Testis (tissue), 3 donors: ENCODE measurements around the gene CDON. TPM values are rescaled to one million over a fixed set of nuclear protein-coding genes. Genes with fewer than 3 reads are reported as not detected.
"Not testable (repeated sequence)": the region's sequence is repeated elsewhere in the genome, so short reads cannot be mapped to it uniquely, and the experiment has no call there.

Source experiments
- DNase-seq: peaks from one replicate; pipeline ENCODE4 v3.0.0-alpha.2; 2019
- H3K27ac ChIP-seq, 2 donors: fragments of 200-600 bp; sonication (generic); one replicate each; pipeline ENCODE4 v1.5.1; 2019
- H3K27me3 ChIP-seq: fragments of 200-600 bp; sonication (generic); one replicate; pipeline ENCODE4 v1.5.1; 2019
- H3K36me3 ChIP-seq: fragments of 200-600 bp; sonication (generic); one replicate; pipeline ENCODE4 v1.5.1; 2017; ENCODE audit warnings: low read depth; ENCODE audit errors: missing control alignments
- H3K4me1 ChIP-seq: fragments of 200-600 bp; sonication (generic); one replicate; pipeline ENCODE4 v1.5.1; 2019
- H3K4me3 ChIP-seq, 2 donors: fragments of 200-600 bp; sonication (generic); one replicate each; pipeline ENCODE4 v1.5.1; 2017 to 2019
- H3K9me3 ChIP-seq: fragments of 200-600 bp; sonication (generic); one replicate; pipeline ENCODE4 v1.5.1; 2017
- CTCF ChIP-seq, 3 experiments: fragments of 450-650 bp in 2 of 3; fragments of 200-600 bp in 1 of 3; sonication (generic) in 1 of 3; IDR thresholded peaks; one replicate each; pipeline ENCODE4 v1.5.1; 2016 to 2019; ENCODE audit warnings: antibody characterized with exemption in 3 of 3, mild to moderate bottlenecking in 2 of 3, moderate library complexity in 1 of 3
- POLR2A ChIP-seq: fragments of 450-650 bp; IDR thresholded peaks from one replicate; pipeline ENCODE4 v1.6.1; 2017; ENCODE audit warnings: antibody characterized with exemption, mild to moderate bottlenecking, moderate library complexity
- WGBS, 2 donors: methylation state at CpG; one replicate each; pipeline ENCODE4 v1.1.5; 2018; 5-methylcytosine and 5-hydroxymethylcytosine counted together
- intact Hi-C: fragments of 100-400 bp; cut with DNase I; formaldehyde crosslinking; loops from one replicate; pipeline ENCODE4 v1.15.1; 2023; ENCODE audit warnings: low total_unique reads
- polyA plus RNA-seq: library from polyadenylated mRNA; stranded (reverse); fragments of 350-450 nt; fragmentation: Illumina TruSeq; extraction: RNeasy Lipid Tissue Mini Kit (QIAGEN cat#74804); gene quantifications from one replicate; pipeline ENCODE4 v1.2.3, GENCODE V29; 2014; ENCODE audit warnings: low read depth, low replicate concordance; ENCODE audit not compliant: insufficient read depth
- total RNA-seq, 2 donors: library from RNA; depleted of rRNA; stranded (reverse); fragments of >200 nt; gene quantifications; one replicate each; pipeline ENCODE4 v1.2.3, GENCODE V29; 2016

The CDON gene
- total and polyA plus RNA-seq, 3 donors from 2014 or later = 20.6 to 27.7 (median 23.9) TPM

- no peak for TF ChIP-seq CTCF (IDR thresholded peaks at IDR 0.05)
- no peak for TF ChIP-seq POLR2A
- Histone ChIP-seq H3K36me3 (no peaks in the 10 kb centered on the region), H3K27me3 (no peaks in the 10 kb centered on the region), H3K9me3 (no peaks in the 10 kb centered on the region), H3K27ac (no peak overlapping the region), H3K4me3 (no peak overlapping the region), H3K4me1 (no peaks in the 10 kb centered on the region)
- intact Hi-C loops = loop anchor here (5.0 kb wide), 1 partner anchor 271 kb away; no protein-coding TSS in a partner anchor
- WGBS, 2 donors = 82% methylated on average over 9 of the region's 9 CpGs
- DNase-seq = no peak
Observed at GRCh38 chr11:125921042-125921441, 141.6 kb downstream of the CDON start.

GRCh38 chr11:125918140-125918840 is 144.4 kb downstream of the CDON start:
- H3K36me3 ChIP-seq = no peaks in the 10 kb centered on the region
- DNase-seq = no peak
- H3K27ac ChIP-seq = no peak overlapping the region
- intact Hi-C loops = no loop called here
- no peaks in the 10 kb centered on the region for H3K9me3 ChIP-seq
- 85 to 89% methylated on average over 13 of the region's 13 CpGs for WGBS, 2 donors
- H3K27me3 ChIP-seq = no peaks in the 10 kb centered on the region
- no peak for TF ChIP-seq POLR2A
- no peak for TF ChIP-seq CTCF (IDR thresholded peaks at IDR 0.05)
- H3K4me3 ChIP-seq = no peak overlapping the region
- no peaks in the 10 kb centered on the region for H3K4me1 ChIP-seq

GRCh38 chr11:125916683-125917347 is 145.9 kb downstream of the CDON start:
- DNase-seq = no peak
- WGBS, 2 donors = 86 to 92% methylated on average over 12 of the region's 12 CpGs
- H3K27me3 ChIP-seq = no peaks in the 10 kb centered on the region
- no peak for TF ChIP-seq POLR2A
- no peak for TF ChIP-seq CTCF (IDR thresholded peaks at IDR 0.05)
- no peak overlapping the region for H3K27ac ChIP-seq
- H3K4me1 ChIP-seq = no peaks in the 10 kb centered on the region
- H3K36me3 ChIP-seq = no peaks in the 10 kb centered on the region
- no peaks in the 10 kb centered on the region for H3K9me3 ChIP-seq
- no peak overlapping the region for H3K4me3 ChIP-seq
- intact Hi-C loops = no loop called here

GRCh38 chr11:125914601-125915000 is 148.1 kb downstream of the CDON start:
- intact Hi-C loops, H3K27ac ChIP-seq, H3K4me3 ChIP-seq, DNase-seq, H3K27me3 ChIP-seq, H3K9me3 ChIP-seq, H3K4me1 ChIP-seq, H3K36me3 ChIP-seq: not testable (repeated sequence)
- 74 to 86% methylated on average over 3 of the region's 3 CpGs for WGBS, 2 donors

GRCh38 chr11:125910226-125910849 is 152.3 kb downstream of the CDON start:
- H3K4me3 ChIP-seq = no peak overlapping the region
- DNase-seq = no peak
- no peaks in the 10 kb centered on the region for H3K27me3 ChIP-seq
- H3K27ac ChIP-seq = no peak overlapping the region
- WGBS, 2 donors = 87 to 88% methylated on average over 8 of the region's 8 CpGs
- no peak for TF ChIP-seq POLR2A
- TF ChIP-seq CTCF (IDR thresholded peaks at IDR 0.05) = no peak
- H3K9me3 ChIP-seq = no peaks in the 10 kb centered on the region
- intact Hi-C loops = no loop called here
- no peaks in the 10 kb centered on the region for H3K36me3 ChIP-seq
- no peaks in the 10 kb centered on the region for H3K4me1 ChIP-seq
